MM.1S (cell line): ENCODE data around the gene MSI1.

Experiments
- DNase-seq: peaks from one replicate; pipeline ENCODE4 v3.0.0-alpha.2; 2015
- H2AFZ ChIP-seq: fragments of 300-600 bp; sonication (generic); 2 replicates; pipeline ENCODE4 v1.6.0; 2016; ENCODE audit warnings: antibody characterized with exemption, low read length
- H3F3A ChIP-seq: fragments of 300-600 bp; sonication (generic); 2 replicates; pipeline ENCODE4 v1.6.1; 2016; ENCODE audit warnings: mild to moderate bottlenecking, antibody characterized with exemption, low read length, moderate library complexity, mixed read lengths; ENCODE audit not compliant: insufficient read depth
- H3K27ac ChIP-seq: fragments of 300-600 bp; sonication (generic); 2 replicates; pipeline ENCODE4 v1.5.1; 2016; ENCODE audit warnings: mild to moderate bottlenecking, low read length
- H3K27me3 ChIP-seq: fragments of 300-600 bp; sonication (generic); replicated peaks from 2 replicates; pipeline ENCODE4 v1.6.0; 2016; ENCODE audit warnings: low read length; ENCODE audit not compliant: insufficient read depth
- H3K36me3 ChIP-seq: fragments of 300-600 bp; sonication (generic); replicated peaks from 2 replicates; pipeline ENCODE4 v1.6.1; 2016; ENCODE audit warnings: mild to moderate bottlenecking, low read length, mixed read lengths; ENCODE audit not compliant: insufficient read depth
- H3K4me1 ChIP-seq: fragments of 300-600 bp; sonication (generic); 2 replicates; pipeline ENCODE4 v1.6.1; 2016; ENCODE audit warnings: low read length, mixed read lengths
- H3K4me2 ChIP-seq: fragments of 300-600 bp; sonication (generic); 2 replicates; pipeline ENCODE4 v1.6.0; 2016; ENCODE audit warnings: low read depth, low read length
- H3K4me3 ChIP-seq: fragments of 300-600 bp; sonication (generic); 2 replicates; pipeline ENCODE4 v1.5.1; 2016; ENCODE audit warnings: low read length, mixed read lengths
- H3K79me2 ChIP-seq: fragments of 300-600 bp; sonication (generic); 2 replicates; pipeline ENCODE4 v1.6.1; 2016; ENCODE audit warnings: mixed run types, low read length, mixed read lengths
- H3K9ac ChIP-seq: fragments of 300-600 bp; sonication (generic); 2 replicates; pipeline ENCODE4 v1.6.1; 2016; ENCODE audit warnings: low read length, mixed read lengths
- H3K9me2 ChIP-seq: fragments of 300-600 bp; sonication (generic); replicated peaks from 2 replicates; pipeline ENCODE4 v1.6.1; 2016; ENCODE audit warnings: mild to moderate bottlenecking, low read length, mixed read lengths; ENCODE audit not compliant: insufficient read depth
- H3K9me3 ChIP-seq: fragments of 300-600 bp; sonication (generic); replicated peaks from 2 replicates; pipeline ENCODE4 v1.6.1; 2016; ENCODE audit warnings: mild to moderate bottlenecking, low read length, mixed read lengths; ENCODE audit not compliant: insufficient read depth
- H4K20me1 ChIP-seq: fragments of 300-600 bp; sonication (generic); 2 replicates; pipeline ENCODE4 v1.6.1; 2016; ENCODE audit warnings: mild to moderate bottlenecking, low read length, moderate library complexity, mixed read lengths; ENCODE audit not compliant: insufficient read depth
- EZH2 ChIP-seq: fragments of 300-600 bp; sonication (generic); optimal IDR thresholded peaks from 2 replicates; pipeline ENCODE3; 2017; ENCODE audit warnings: low read depth, mild to moderate bottlenecking, antibody characterized with exemption, low read length, mixed read lengths
- EZH2phosphoT487 ChIP-seq: fragments of 300-600 bp; sonication (generic); IDR thresholded peaks from 2 replicates; pipeline ENCODE4 v1.6.1; 2018; ENCODE audit warnings: antibody characterized with exemption, low read length
- TF ChIP-seq, protein P1 (sequence below): fragments of 300-600 bp; sonication (generic); IDR thresholded peaks from 2 replicates; pipeline ENCODE4 v1.5.1; 2016; ENCODE audit warnings: antibody characterized with exemption, low read length, mixed read lengths

MSI1 gene

DNA sequence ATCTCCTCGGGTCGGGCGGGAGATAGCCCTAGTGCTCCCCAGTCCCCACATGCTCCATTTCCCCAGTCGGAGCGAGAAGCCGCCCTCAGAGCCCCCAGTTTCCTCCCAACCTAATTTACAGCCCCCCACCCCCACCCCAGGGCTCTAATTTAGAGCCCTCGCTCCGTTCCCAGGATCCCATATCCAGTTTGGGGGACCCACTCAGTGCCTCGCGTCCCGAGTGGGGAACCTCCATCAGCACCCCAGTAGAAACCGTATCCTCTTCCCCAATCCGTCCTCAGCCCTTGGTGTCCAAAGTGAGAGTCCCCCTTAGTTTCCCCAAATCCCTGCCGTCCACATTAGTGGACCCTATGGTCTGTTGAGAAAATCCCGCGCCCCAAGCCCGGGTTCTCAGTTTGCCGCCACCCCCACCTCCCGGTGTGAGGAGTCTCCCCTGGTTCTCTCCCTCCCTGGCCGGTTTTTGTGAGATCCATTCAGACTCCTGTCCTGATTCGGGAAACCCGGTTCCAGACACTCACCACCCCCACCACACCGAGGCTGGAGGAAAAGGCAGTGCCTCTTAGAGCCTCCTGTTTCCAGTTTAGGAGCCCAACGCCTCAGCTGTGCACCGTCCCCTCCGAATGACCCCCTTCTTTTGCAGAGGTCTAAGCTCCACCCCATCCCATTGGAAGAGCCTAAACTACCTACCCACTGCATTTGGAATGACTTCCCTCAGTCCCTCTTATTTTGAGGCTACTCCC lies 809 bp upstream of the MSI1 start:
- Histone ChIP-seq H4K20me1 (no peaks in the 10 kb centered on the region), H3K4me1 (no peaks in the 10 kb centered on the region), H3K4me3 (no peak overlapping the region), H3K9ac (no peak overlapping the region), H3K4me2 (no peak overlapping the region), H3K36me3 (no peaks in the 10 kb centered on the region), H3K27me3 (peaks cover 51% of the 10 kb centered on the region), H2AFZ (no peak overlapping the region), H3F3A (no peaks in the 10 kb centered on the region), H3K9me2 (no peaks in the 10 kb centered on the region), H3K27ac (no peak overlapping the region), H3K79me2 (no peaks in the 10 kb centered on the region), H3K9me3 (no peaks in the 10 kb centered on the region)
- TF ChIP-seq EZH2 (peak; percentile 28), EZH2phosphoT487 (no peak)
- TF ChIP-seq, protein P1, sequence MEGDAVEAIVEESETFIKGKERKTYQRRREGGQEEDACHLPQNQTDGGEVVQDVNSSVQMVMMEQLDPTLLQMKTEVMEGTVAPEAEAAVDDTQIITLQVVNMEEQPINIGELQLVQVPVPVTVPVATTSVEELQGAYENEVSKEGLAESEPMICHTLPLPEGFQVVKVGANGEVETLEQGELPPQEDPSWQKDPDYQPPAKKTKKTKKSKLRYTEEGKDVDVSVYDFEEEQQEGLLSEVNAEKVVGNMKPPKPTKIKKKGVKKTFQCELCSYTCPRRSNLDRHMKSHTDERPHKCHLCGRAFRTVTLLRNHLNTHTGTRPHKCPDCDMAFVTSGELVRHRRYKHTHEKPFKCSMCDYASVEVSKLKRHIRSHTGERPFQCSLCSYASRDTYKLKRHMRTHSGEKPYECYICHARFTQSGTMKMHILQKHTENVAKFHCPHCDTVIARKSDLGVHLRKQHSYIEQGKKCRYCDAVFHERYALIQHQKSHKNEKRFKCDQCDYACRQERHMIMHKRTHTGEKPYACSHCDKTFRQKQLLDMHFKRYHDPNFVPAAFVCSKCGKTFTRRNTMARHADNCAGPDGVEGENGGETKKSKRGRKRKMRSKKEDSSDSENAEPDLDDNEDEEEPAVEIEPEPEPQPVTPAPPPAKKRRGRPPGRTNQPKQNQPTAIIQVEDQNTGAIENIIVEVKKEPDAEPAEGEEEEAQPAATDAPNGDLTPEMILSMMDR, result no peak
- DNase-seq, result no peak

DNA sequence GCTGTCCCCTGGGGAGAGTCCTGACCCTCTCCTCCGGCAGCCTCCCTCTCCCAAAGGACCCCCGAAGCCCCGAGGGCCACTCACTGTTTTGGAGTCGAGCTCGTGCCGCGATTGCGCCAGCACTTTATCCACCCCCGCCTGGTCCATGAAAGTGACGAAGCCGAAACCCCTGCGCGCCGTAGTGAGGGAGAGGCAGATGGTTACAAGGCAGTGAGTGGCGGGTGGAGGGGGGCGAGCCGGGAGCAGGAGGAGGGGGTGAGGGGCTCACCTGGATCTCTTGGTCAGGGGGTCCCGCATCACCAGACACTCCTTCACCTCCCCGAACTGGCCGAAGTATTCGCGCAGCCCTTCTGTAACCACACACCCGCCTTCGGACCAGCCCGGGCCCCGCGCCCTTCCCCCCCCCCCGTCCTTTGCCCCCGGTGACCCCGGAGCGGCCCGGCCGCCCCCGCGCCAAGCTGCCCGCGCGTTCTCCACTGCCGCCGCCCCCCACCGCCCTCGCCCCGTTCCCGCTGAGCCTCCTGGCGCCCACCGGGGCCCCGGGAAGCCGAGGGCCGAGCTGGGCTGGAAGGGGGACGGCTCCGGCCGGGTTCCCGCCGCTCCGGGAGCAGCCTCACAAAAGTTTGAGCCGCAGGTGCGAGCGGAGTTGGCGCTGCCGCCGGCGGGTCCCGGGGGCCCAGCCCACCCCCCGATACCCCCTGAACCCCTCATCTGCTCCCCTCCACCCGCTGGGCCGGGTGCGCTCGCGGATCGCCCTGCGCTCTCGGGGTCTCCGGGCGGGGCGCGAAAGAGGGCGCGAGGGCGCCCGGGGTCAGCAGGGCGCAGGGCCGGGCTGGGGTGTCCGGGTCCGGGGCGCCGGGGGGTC lies 808 bp downstream of the MSI1 start:
- Histone ChIP-seq H2AFZ (no peak overlapping the region), H3K79me2 (no peaks in the 10 kb centered on the region), H3K9ac (no peak overlapping the region), H3K9me2 (no peaks in the 10 kb centered on the region), H3K27me3 (peaks cover 58% of the 10 kb centered on the region), H3F3A (no peaks in the 10 kb centered on the region), H3K9me3 (no peaks in the 10 kb centered on the region), H3K4me2 (no peak overlapping the region), H3K4me3 (no peak overlapping the region), H3K27ac (no peak overlapping the region), H3K4me1 (no peaks in the 10 kb centered on the region), H3K36me3 (no peaks in the 10 kb centered on the region), H4K20me1 (no peaks in the 10 kb centered on the region)
- DNase-seq, result no peak
- TF ChIP-seq, protein P1, result no peak
- TF ChIP-seq EZH2 (no peak), EZH2phosphoT487 (no peak)

GRCh38 chr12:120367233-120367923 lies 1.6 kb downstream of the MSI1 start:
- H2AFZ ChIP-seq, result no peak overlapping the region
- no peak overlapping the region for H3K4me3 ChIP-seq
- H3K9ac ChIP-seq, result no peak overlapping the region
- H3K27ac ChIP-seq, result no peak overlapping the region
- TF ChIP-seq, protein P1, result peak; percentile 28
- TF ChIP-seq EZH2phosphoT487 (no peak), EZH2 (no peak)
- H3K36me3 ChIP-seq, result no peaks in the 10 kb centered on the region
- no peaks in the 10 kb centered on the region for H3K9me2 ChIP-seq
- H3K79me2 ChIP-seq, result no peaks in the 10 kb centered on the region
- no peaks in the 10 kb centered on the region for H3F3A ChIP-seq
- no peaks in the 10 kb centered on the region for H3K4me1 ChIP-seq
- H4K20me1 ChIP-seq, result no peaks in the 10 kb centered on the region
- H3K4me2 ChIP-seq, result no peak overlapping the region
- H3K27me3 ChIP-seq, result peaks cover 59% of the 10 kb centered on the region
- no peak for DNase-seq
- H3K9me3 ChIP-seq, result no peaks in the 10 kb centered on the region
